ENCODE results near the gene CPAMD8.

Gene CPAMD8

GRCh38 chr19:17026706-17027534, at the start of gene CPAMD8:
CPAMD8 (minus strand) TSS chr19:17026810; CDS start chr19:17026642, 168 bp downstream.
- peak; percentile 61 for DNase-seq

- peak; percentile 83 for DNase-seq
Measured at GRCh38 chr19:17075864-17076542, 49.4 kb upstream of the CPAMD8 start.

DNA sequence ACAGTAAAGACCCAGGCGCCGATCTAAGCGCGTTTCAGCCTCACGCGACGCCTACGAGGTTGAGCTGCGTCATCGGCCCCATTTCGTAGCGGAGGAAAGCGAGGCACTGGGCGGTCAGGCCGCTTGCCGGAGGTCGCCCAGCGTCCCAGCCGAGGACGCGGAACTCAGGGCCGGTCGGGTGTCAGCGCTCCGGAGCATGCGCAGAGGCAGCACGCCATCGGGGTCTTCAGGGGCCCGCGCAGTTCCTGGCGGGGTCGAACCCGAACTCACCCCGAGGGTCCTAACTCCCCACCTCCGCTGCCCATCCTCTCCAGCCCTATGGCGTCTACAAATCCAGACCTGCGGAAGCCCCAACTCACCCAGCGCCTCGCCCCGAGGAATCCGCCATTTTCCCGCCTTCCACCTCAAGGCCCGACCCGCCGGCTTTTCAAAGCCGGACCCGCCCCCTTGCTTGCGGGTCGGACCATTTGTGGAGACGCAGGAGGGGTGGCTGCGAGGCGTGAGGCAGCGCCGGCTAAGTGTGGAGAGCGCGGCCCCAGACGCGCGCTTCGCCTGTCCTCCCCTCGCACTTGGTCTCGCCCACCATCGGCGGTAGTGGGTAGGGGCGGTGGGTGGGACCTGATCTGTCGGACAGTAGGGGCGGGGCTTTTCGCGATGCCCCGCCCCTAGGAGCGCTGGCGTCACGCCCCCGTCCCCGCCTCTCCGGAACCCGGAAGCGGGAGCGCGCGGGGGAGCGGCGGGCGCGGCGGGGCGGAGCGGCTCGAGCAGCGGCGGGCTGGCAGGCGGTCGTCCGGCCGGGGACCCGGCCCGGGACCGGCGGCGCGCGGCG, 48.6 kb upstream of the CPAMD8 start, which contains the start of the genes HAUS8 and MYO9B:
TSS of gene HAUS8 (minus strand) at position 418 of the 829 bp plus-strand sequence. CDS start at position 388, 30 bp downstream.
TSS of gene MYO9B (plus strand) at position 743 of the 829 bp plus-strand sequence. CDS start 25,941 bp downstream, outside the sequence.
- DNase-seq = peak; percentile 100

- no peak for DNase-seq
Measured at GRCh38 chr19:17074634-17075034, 48.0 kb upstream of the CPAMD8 start.

GRCh38 chr19:17073869-17074633, 47.4 kb upstream of the CPAMD8 start:
- DNase-seq = no peak

DNA sequence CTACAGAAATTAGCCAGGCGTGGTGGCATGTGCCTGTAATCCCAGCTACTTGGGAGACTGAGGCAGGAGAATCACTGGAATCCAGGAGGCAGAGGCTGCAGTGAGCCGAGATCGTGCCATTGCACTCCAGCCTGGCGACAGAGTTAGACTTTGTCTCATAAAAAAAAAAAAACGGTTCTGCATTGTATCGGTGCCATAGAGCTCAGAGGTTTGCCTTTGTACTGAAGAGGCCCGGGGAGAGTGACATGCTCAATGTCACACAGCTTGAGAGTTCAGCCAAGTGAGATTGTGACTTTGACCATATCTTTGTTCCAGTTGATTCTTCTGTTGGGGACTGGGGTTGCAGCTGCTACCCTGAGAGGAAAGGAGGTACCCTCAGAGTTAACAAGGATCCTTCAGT, 44.3 kb upstream of the CPAMD8 start:
- DNase-seq = no peak

- no peak for DNase-seq
Measured at GRCh38 chr19:17070421-17070820, 43.8 kb upstream of the CPAMD8 start.

DNA sequence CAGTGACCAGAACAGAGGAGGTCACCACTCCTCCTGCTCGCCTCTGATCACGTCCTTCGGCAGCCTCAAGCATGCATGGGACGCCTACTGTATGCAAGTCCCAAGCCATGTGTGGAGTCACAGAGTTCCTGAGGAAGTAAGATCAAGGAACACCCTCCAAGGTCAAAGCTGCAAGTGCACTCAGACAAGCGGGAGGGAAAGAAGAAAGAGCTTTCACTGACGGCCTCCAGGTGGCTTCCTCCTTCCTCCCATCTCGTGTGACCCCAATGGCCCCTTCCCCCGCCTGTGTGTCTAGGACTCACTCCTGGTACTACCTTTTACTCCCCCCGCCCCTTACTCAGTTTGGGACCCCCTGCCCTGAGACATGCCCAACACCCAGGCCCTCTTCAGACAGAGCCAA, 42.6 kb upstream of the CPAMD8 start:
- no peak for DNase-seq

- DNase-seq = no peak
Measured at GRCh38 chr19:17063428-17063827, 36.8 kb upstream of the CPAMD8 start.

DNA sequence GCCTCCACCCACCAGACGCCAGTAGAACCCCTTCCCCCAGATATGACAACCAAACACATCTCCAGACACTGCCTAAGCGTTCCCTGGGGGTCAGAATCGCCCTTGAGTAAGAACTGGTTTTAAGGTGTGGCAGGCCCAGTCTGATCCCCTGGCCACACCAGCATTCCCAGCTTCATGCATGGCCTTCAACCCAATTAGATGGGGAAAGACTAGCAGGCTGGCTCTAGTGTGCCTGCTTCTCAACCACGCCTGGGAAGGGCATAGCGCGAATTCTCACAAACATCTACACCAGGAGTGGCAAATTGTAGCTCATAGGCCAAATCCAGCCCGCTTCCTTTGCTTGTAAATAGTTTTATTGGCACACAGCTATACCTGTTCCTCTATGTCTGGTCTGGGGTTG, 35.1 kb upstream of the CPAMD8 start:
- DNase-seq = no peak

DNA sequence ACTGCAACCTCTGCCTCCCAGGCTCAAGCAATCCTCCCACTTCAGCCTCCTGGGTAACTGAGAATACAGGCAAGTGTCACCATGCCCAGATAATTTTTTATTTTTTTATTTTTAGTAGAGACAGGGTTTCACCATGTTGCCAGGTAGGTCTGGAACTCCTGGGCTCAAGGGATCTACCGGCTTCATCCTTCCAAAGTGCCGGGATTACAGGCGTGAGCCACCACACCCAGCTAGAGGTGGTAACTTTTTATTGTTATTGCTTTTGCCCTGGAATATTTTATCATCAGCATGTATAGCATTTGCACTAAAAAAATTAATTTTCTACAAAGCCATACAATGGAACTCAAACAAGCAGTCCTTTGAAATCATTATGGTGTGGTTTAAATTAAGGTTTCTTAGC, 34.6 kb upstream of the CPAMD8 start:
- DNase-seq = no peak

GRCh38 chr19:17060802-17061201, 34.2 kb upstream of the CPAMD8 start:
- DNase-seq = no peak

DNA sequence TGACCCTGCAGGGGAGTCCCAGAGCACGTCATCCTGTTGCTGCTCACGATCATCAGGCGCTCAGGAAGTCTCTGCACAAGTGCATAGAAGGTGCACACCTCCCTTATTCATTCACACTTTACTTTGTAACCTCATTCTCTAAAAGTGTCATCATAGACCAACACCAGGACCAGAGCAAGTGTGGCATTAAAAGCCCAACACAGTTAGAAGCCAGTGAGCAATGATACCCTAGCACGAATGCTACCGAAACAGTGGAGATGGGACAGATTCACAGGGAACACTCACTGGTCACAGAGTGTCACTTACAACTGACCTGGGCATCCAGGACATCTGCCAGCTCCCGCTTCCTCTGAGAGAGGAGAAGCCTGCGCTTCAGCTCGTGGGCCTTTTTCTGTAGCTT, 31.6 kb upstream of the CPAMD8 start:
- DNase-seq = peak; percentile 49

GRCh38 chr19:17055636-17056035, 29.0 kb upstream of the CPAMD8 start:
- no peak for DNase-seq

DNA sequence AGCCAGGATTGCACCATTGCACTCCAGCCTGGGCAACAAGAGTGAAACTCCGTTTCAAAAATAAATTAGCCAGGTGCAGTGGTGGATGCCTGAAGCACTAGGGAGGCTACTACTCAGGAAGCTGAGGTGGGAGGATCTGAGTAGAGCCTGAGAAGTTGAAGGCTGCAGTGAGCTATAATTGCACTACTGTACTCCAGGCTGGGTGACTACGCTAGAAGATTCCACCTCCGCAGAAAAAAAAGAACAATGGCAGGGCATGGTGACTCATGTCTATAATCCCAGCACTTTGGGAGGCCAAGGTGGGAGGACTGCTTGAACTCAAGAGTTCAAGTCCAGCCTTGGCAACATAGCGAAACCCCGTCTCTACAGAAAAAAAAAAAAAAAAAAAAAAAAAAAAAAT, 28.1 kb upstream of the CPAMD8 start:
- DNase-seq = no peak

DNA sequence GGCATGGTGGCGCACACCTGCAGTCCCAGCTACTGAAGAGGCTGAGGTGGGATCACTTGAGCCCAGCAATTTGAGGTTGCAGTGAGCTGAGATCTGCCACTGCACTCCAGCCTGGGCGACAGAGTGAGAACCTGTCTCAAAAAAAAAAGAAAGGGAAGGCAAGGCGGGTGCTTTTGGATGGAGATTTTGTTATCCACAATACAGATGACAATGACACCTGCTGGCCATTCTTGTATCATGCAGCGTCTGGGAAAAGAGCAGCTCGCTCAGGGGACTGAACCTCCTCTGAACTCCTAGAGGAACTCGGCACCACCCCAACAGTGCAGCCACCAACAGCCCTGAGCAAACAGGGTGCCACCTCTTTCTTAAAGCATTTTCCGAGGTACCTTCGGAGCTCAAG, 25.8 kb upstream of the CPAMD8 start:
- DNase-seq = peak; percentile 85

DNA sequence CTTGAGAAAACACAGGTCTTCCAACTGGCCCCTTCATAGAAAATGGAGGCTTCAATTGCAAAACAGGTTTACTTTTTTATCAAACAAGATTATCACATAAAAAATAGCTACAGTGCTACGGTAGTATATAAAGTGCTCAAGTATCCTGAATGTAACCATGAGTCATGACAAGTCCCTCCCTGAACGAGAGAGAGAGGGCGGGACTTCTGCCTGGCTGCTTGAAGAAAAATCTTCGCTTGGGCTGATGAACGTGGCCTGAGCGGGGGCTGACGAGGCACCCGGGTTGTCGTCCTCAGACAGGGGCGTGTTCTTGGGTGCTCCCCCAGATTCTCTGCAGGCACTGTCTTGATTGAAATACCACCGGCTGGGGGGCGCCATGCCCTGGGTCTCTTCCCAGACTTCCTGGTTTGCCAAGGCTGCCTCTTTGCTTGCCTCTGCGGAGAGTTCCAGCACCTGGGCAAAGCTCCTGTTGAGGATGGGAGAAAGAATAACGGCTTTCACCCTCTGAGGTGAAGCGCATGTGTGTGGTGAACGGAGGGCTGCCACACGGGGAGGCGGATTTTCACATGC, 23.2 kb upstream of the CPAMD8 start:
- no peak for DNase-seq

GRCh38 chr19:17048885-17049453, 22.4 kb upstream of the CPAMD8 start:
- DNase-seq = no peak

DNA sequence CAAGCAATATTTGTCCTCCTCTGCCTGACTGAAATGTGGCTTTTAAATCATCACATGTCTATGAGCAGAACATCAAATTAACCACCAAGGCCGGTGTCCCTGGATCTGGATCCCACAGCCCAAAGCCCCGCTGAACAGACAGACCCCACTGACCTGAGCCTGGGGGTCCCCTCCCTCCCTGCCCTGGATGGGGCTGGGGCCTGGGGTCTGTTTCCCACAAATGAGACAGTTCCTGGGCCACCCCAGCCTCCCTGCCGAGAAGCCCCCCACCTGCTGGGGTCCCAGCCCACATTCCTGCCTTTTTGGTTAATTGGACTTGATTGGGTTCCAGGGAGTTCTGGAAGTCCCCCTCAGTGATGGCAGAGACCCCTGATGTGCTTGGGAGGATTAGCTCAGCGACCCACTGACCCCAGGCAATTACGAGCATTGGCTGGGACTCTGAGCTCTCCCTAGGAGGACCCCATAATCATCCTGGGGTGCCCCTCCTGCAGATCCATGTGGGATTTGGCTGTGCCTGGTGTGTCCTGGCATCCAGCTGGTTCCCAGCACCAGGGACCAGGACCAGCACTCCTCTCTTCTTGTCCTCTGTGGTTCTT, 19.4 kb upstream of the CPAMD8 start:
- DNase-seq = peak; percentile 37

- DNase-seq = peak; percentile 82
Measured at GRCh38 chr19:17043744-17044143, 17.1 kb upstream of the CPAMD8 start.

- peak; percentile 85 for DNase-seq
Measured at GRCh38 chr19:17041976-17042375, 15.4 kb upstream of the CPAMD8 start.

Data from eye (tissue), 1 donor.